T-helper 22 cell (primary cell): ENCODE data around the gene TTYH3.

Experiments used
- DNase-seq: peaks from one replicate; pipeline ENCODE4 v3.0.0-alpha.2; 2020; ENCODE audit warnings: low read depth

Gene TTYH3

GRCh38 chr7:2649139-2649838 lies 17.5 kb downstream of the TTYH3 start:
- DNase-seq = no peak

GRCh38 chr7:2649991-2650390 lies 18.2 kb downstream of the TTYH3 start:
- no peak for DNase-seq

DNA sequence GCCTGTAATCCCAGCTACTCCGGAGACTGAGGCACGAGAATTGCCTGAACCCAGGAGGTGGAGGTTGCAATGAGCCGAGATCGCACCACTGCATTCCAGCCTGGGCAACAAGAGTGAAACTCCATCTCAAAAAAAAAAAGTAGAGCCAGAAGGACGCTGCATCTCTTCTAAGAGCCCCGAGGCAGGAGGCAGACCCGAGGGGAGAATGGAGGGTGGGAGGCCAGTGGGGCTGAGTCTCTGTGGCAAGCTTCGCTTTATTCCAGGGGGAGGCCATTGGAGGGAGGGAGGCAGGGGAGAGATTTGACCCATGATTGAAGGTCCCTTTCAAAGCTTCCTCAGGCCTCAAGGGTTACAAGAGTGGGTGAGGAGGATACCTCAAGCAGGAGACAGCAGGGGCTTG lies 18.7 kb downstream of the TTYH3 start:
- no peak for DNase-seq

DNA sequence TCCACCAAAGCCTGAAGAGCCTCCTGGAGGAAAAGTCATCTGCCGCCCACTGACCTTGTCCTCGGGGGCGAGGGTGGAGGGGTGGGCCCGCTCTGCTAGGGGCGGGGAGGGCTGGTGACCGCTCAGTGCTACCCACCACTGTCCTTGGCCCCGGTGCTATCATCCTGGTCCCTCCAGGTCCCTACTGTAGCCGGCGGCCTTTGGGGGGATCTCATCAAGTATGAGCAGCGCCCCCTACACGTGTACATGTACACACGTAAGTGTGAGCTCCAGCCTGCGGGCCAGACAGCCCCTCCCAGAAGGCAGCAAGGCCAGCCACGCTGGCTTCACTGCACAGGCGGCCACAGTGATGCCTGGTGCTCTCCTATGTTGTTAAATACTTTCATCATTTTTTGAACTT lies 19.6 kb downstream of the TTYH3 start:
- DNase-seq = no peak

DNA sequence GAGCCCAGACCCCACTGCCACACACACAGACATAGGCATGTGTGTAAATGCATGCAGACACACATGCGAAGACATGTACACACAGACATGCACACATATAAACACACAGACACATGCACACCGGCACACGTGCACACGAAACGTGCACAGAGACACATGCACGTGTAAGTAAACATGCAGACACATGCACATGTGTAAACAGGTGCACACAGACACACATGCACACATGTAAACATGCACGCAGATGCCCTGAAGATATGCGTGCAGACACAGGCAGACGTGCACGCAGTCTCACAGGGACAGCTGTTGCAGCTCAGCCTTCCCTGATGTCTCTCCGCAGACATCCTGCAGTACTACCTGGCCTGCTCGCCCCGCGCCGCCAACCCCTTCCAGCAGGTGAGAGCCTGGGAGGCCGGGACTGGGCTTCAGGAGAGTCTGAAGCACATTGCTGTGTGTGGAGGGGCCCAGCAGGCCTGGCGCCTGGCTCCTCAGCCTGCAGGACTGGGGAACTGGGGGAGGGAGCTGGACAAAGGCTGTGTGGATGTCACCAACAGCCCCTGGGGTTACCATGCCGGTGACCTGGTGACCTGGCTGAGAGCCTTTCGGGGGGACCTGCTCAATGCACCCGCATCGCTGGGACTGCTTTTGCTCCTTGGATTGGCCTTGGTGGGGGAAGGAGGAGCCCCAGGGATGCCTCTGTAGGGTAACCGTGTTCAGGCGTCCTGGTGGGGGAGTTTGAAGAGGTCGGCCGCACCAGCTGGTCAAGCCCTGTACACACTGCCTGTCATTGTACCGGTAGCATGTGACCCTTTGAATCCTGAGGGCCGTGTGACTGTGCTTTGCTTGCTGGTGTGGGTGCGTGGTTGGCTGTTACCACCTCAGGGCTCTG lies 20.3 kb downstream of the TTYH3 start:
- DNase-seq = no peak

DNA sequence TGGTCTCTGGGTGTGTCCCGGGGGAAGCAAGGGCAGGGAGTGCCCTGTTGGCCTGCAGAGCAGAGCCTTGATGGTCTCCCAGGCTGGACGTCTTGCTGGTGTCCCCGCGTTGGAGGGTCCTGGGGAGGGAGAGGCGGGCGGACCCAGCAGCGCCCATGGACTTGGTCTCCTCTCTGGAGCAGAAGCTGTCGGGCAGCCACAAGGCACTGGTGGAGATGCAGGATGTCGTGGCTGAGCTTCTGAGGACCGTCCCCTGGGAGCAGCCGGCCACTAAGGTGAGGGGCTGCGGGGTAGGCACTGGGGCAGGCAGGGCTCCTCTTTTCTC lies 20.9 kb downstream of the TTYH3 start:
- DNase-seq = no peak

DNA sequence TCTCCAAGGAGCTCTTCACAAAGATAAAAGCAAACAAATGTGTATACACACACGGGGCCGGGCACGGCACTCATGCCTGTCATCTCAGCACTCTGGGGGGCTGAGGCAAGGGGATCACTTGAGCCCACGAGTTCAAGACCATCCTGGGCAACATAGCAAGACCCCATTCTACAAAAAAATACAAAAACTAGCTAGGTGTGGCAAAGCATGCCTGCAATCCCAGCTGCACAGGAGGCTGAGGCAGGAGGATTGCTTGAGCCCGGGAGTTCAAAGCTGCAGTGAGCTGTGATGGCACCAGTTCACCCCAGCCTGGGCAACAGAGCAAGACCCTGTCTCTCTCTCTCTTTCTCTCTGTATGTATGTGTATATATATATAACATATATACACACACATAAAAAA lies 22.3 kb downstream of the TTYH3 start:
- DNase-seq = no peak

DNA sequence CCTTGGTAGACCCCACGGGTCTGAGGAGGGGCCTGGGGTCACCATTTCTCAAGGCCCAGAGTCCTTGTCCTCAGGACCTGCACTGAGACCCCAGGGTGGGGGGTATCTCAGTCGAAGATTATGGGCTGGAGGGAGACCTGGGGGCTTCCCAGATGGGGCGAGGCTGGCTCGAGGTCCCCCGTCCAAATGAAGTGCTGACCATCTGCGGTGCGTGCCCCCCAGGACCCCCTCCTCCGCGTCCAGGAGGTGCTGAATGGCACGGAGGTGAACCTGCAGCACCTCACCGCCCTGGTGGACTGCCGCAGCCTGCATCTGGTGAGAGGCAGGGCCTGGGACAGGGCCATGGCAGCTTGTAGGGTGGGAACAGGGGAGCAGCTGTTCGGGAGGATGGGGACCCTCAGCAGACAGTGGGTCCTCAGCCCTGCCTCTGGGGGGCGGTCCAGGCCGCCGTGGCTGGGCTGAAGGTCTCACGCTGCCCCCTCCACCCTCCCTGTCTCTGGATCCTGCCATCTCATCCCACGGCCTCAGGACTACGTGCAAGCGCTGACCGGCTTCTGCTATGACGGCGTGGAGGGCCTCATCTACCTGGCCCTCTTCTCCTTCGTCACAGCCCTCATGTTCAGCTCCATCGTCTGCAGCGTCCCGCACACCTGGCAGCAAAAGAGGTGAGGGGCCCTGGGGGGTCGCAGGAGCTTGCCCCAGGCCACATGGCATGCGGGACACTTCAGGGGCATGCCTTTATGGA lies 24.3 kb downstream of the TTYH3 start:
- DNase-seq = no peak

- no peak for DNase-seq
Observed at GRCh38 chr7:2657208-2657607, 25.4 kb downstream of the TTYH3 start.

- DNase-seq = no peak
Observed at GRCh38 chr7:2657920-2658671, 26.3 kb downstream of the TTYH3 start.

DNA sequence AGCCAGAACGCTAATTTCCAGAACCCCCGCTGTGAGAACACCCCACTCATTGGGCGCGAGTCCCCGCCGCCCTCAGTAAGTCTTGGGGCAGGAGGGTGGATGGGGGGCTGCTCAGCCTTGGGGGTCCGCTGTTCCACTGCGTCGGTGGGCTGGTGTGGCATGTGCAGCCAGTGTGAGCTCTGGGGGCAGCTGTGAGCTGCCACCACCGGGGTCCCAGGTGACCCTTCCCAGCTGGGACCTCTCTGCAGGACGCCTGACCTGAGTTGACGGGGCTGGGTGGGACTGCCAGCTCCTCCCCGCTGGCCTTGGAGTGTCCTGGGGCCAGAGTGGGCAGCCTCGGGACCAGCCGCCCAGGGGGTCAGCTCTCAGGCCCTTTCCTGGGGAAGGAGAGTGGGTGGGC lies 27.2 kb downstream of the TTYH3 start:
- DNase-seq = no peak

GRCh38 chr7:2659556-2660358 lies 28.0 kb downstream of the TTYH3 start:
- no peak for DNase-seq

DNA sequence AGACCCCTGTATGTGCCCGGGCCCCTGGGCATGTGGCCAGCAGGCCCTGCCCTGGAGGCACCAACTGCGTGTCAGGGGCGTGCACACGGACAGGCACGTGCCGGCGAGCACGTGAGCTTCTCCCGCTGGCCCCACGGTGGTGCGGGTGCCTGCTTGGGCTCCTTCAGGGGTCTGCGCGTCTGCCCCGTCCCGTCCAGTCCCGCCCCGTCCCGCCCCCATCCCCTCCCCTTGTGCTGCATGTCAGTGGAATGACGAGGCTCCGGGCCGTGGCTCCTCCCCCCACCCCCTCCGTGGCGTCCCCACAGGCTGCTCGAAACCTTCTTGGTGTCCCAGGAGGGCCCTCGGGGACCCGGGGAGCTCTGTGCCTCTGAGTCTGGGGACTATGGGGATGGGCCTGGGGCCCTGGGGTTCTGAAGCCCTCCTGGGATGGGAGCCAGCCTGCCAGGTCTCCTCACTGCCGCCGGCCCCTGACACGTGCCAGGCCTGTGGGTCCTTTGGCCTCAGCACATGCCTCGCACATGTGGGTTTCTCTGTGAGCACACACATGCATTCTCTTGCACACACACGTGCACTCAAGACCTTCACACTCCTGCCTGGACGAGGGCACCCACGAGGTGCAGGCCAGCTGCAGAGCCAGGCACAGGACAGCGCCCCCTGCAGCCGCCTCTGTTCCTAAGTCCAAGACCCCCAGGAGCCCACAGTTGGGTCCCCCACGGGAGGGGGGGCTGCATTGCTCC lies 28.7 kb downstream of the TTYH3 start:
- no peak for DNase-seq

GRCh38 chr7:2661096-2661449 lies 29.3 kb downstream of the TTYH3 start:
- DNase-seq = no peak

- no peak for DNase-seq
Observed at GRCh38 chr7:2661602-2662272, 30.0 kb downstream of the TTYH3 start.

DNA sequence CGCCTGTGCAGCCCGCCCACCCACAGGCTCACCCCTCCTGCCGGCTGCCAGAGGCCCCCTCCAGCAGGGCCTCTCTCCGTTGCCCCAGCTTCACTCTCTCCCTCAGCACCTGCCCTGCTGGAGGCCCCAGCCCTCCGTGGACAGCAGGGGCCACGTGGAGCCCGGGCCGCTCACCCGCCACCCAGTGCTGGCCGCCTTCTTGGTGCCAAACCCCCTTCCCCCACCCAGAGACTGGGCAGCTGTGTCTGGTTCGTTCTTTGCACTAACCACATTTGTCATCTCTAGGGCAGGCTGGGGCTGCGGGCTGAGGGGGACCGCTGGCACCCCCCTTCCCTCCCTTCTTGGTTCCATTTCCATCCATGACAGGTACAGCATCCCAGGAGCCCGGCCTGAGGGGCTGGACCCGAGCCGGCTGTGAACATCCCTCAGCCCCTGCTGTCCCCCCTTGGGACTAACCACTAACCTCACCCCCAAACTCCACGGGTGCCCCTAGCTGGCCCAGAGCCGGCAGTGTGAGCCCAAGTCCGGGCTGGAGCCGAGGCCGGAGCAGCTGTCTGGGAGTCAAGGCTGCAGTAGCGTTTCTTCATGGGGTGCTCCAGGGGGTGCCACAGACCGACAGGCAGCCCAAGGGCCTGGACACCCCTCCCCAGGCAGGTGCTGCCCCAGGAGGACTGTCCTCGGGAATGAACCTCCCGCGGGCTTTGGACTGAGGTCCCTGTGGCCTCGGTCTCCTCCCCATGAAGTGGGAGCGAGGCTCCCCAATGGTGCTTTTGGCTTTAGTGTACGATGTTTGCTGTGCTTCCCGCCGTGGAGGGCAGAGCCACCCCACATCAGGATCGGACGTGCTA lies 30.7 kb downstream of the TTYH3 start:
- DNase-seq = no peak

GRCh38 chr7:2663121-2663886 lies 31.5 kb downstream of the TTYH3 start:
- DNase-seq = no peak

DNA sequence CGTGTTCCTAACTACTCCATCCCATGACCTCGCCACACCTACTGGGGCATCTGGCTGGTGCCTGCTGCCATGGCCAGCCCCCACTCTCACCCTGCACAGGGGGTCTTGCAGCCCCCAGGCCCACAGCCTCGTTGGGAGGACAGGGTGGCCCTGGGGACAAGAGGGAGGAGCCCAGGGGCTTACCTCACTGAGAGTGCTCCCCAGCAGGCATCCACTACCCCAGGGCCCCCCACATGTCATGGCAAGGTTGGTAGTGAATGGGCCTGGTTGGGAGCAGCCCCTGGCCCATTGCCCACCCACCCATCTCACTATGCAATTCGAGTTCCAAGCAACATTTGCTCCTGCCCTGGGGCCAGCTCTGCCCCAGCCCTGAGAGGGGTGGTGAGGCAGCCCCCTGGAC lies 32.2 kb downstream of the TTYH3 start:
- no peak for DNase-seq
